GF-D8 (cell line): ENCODE results near the gene MRPL17.

Experiments used
- DNase-seq: peaks from one replicate; lab custom pipeline; 2025; lab: John Stamatoyannopoulos, UW

MRPL17 gene

DNA sequence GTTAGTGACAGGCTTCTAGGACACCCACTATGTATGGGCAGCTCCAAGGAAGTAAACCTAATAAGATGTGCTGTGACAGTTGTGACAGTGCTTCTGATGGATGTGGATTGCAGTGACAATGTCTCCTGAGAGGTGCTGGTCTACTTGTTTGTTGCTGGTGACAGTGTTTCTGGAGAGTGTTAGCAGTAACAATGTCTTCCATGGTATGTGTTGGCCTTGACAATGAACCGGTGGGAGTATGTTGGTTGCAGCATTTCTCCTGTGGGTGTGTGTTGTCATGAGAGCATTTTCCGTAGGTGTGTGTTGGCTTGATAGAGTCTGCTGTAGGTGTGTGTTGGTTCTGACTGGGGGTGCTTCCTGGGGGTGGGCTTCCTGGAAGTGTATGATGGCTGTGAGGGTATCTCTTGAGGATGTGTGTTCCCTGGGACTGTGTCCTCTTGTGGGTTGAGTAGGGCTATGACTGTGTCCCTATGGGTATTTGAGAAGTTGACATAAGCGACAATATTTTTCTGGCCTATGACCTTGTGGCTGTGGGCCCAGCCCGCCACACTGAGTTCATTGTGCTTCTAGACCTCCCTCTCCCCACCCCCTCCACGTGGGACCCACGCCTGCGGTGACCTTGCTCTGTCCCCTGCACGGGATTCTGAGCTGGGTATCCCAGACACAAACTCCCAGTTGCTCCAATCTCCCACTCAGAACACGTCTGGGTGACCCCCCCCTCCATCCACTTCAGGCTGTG lies 28.7 kb downstream of the MRPL17 start:
- DNase-seq, result no peak

DNA sequence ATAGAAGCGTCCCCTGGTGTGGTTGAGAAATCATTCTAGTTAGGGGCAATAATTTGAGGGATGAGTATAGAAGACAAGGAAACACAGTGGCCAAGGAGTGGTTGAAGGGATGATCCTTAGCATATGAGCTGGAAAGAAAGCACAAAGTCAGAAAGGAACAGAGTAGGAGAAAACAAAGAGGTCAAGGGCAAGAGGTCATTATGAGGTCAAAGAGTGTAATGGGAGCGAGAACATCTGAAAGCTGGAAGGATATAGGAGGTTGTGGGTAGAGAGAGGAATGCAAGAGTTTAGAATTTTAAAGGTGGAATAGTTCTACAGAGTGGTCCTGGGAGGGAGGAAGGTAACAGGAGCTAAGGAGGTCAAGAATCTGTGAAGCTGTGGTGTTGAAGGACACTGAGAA lies 29.5 kb downstream of the MRPL17 start:
- no peak for DNase-seq

DNA sequence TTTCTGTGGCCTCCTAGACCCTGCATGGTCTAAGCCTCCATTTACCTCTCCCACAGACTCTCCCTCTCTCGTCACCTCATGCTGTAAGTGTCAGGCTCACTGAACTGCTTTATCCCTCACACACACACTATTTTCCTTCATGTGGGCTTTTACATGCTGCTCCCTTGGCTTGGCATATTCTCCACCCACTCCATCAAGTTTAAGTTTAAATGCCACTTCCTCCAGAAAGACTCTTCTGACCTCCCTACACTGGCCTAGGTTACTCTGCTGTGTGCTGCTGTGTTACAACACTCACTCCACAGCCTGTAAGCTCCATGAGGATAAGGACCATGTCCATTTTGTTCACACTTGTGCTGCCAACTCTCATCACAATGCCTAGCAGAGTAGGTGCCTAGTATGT lies 30.0 kb downstream of the MRPL17 start:
- no peak for DNase-seq

DNA sequence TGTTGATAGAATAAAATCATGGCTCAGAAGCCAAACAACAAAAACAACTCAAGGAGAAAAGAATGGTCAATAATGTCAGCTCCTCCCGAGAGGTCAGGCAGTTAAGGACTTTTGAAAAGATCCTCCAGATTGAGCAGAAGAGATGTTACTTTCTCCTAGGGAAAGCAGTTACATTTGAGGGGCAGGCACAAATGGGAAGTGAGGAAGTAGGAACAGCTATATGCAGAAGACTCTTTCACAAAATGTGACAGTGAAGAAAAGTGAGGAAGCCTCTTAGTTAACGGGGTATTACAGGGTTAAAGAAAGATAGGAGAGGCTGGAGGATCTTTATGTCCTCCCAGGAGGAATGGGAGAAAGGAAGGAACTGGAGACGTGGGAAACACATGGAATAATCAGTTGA lies 31.0 kb downstream of the MRPL17 start:
- no peak for DNase-seq

DNA sequence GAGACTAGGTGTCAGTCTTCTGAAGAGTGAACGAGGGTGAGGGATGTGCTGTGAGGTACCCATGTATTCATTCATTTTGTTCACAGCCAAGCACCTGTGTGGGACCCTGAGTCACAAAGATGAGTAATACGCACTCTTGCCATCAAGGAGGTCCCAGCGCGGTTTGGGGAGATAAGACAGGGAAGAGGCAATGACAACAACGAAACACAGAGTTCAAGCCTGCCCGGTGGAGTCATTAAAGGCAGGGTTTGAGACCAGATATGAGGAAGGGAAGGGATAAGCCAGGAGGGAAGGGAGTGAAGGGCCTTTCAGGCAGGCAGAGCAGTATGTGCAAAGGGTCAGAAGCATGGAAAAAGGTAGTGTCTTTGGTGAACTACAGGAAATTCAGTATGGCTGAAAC lies 32.2 kb downstream of the MRPL17 start:
- DNase-seq, result no peak

DNA sequence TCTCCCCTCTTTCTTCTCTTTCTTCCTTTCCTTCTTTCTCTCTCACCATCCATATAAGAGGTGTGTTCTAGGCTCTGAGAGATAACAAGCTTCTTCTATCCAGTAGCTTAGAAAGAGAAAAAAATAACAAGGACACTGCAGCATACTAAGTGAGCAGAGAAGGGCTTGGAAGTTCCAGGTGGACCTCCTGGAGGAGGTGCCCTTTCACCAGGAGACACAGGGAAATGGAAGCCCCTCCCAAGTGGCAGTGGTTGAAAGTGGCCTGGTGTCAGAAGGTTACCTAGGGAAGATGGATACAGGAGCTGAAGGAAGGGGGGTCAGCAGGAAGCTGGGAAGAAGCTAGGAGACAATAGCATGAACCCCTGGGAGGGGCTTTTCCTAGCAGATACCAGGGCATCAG lies 33.0 kb downstream of the MRPL17 start:
- no peak for DNase-seq

DNA sequence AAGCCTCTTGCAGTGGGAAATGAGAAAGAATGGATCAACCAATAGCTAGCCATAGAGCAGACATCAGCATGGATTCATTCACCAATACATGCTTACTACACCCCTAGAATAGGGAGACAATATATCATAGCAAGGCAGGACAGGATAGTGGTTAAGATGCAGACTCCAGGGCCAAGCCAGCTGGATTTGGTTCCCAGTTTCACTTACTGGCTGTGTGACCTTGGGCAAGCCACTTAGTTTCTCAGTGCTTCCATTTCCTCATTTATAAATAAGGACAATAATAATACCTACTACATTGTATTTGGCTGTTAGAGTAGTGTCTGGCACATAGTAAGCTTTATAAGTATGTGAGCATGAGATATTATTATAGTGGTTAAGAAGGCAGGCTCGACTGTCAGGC lies 34.6 kb downstream of the MRPL17 start:
- DNase-seq, result no peak

DNA sequence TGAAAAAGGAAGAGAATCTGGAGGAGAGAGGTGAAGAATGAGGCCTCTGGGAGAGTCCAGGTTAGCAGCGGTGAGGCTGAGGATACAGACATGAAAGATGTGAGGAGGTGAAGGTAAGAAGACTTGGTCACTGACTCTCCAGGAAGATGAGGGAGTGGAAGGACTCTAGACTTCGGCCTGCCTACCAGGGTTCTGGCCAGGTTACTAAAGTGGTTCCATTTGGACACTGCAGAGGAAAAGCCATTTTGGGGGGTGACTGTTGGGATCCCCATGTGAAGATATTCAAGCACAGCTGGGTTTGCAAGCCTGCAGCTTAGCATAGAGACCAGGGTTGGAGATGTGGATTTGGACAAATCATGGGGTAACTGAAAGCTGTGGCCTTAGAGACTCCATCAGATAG lies 35.3 kb downstream of the MRPL17 start:
- DNase-seq, result no peak

DNA sequence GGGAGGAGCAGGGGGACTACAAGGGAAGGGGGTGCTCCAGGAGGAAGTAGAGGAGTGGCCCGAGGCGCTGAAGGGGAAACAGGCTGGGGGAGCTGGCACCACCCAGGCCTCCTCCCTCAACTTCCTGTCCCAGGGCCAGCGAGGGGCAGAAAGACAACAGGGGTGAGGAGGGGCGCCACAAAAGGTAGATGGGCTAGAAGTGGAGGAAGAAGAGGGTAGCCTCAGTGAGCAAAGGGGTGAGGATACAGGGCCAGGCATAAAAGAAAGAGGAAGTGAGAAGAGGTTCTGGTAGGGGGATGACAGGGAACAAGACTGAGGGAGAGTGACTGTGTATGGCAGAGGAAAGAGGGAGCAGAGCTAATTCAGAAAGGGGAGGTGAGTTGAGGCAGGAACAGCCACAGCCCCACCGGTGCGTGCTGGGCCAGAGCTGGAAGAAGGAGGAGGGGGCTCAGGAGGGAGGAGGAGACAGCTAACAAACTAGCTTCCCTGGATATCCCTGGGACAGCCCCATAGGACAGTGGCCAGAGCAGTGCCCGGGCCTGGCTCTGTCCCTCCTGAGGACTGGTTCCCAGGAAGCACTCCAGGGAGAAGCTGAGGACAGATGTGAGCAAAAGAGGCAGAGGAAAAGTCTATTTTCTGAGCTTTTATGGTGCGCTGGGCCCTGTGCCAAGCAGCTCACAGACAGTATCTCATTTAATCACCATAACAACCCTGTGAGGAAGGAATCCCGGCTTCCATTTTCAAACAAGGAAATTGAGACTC lies 36.0 kb downstream of the MRPL17 start:
- peak; percentile 49 for DNase-seq

DNA sequence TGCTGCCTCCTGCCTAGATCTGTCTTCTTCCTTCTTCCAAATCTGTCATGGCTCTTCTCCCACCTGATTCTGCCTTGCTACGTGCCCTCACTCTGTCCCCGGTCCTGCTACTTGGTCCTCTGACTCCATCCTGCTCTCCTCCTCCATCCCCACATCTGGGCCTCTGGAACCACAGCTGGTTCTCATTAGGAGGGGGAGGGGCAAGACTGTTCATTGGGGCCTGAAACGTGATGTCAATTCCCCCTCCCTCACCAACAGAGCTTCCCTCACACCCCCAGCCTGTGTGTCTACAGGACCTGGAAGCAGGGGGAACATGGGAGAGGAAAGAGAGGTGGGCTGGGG lies 36.6 kb downstream of the MRPL17 start:
- peak; percentile 16 for DNase-seq

DNA sequence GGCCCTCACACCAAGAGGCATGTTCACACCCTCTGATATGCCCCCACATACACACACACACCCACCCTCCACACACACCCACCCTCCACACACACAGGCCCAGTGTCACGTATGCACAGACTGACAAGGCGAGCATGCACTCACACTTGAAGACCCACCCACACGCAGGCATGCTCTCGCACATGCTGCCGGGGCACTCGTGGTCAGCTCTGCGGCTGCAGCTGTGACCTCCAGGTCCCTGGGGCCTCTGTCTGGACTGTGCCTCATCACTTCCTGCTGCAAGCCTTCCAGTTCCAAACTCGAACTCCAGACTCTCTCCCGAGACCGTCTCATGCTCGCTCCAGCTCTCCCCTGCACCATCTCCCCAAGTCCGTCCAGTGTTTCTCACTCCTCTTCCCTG lies 37.1 kb downstream of the MRPL17 start:
- peak; percentile 15 for DNase-seq

DNA sequence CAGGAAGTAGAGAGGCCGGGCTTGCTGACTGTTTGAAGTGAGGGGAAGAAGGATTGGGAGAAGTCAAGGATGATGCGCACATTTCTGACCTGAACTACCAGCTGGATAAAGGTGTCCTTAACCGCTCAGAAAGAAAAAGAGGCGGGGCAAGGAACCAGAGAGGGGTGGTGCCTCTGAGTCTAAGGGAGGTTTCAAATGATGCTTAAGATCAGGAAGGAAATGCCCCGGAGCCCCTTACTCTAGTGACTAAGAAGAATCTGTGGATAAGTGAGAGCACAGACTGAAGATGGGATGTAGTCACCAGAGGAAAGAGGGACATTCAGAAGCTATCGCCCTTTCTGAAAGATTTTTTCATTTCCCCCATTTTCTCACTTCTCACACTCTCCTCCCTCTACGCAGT lies 40.2 kb downstream of the MRPL17 start:
- no peak for DNase-seq

DNA sequence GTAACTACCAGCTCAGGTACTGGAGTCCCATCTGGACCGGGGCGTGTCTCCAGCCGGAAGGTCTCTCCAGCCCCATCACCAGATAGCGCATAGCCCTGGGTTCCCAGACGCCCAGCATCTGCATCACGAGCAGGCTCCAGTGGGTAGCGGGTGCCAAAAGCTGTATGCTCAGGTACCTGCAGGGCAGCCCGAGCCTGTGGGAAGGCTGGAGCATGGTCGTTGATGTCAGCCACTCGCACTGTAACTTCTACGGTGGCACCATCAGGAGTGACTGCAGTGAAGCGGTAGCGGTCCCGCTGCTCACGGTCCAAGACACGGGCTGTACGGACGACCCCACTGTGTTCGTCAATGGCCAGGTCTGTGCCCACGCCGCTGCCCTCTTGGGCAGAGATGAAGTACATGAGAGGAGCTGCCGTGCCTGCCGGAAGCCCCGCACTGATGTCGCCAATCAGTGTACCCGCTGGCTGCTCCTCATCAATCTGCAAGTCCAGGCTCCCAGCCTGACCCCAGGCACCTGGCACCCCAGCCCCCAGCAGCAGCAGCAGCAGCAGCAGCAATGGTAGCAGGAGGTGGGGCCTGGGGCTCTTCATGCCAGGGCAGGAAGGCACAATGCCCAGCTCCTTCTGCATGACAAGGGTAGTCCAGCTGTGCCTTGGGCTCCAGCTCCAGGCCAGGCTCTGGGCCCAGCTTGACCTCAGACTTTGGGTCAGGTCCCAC lies 42.0 kb downstream of the MRPL17 start:
- no peak for DNase-seq

DNA sequence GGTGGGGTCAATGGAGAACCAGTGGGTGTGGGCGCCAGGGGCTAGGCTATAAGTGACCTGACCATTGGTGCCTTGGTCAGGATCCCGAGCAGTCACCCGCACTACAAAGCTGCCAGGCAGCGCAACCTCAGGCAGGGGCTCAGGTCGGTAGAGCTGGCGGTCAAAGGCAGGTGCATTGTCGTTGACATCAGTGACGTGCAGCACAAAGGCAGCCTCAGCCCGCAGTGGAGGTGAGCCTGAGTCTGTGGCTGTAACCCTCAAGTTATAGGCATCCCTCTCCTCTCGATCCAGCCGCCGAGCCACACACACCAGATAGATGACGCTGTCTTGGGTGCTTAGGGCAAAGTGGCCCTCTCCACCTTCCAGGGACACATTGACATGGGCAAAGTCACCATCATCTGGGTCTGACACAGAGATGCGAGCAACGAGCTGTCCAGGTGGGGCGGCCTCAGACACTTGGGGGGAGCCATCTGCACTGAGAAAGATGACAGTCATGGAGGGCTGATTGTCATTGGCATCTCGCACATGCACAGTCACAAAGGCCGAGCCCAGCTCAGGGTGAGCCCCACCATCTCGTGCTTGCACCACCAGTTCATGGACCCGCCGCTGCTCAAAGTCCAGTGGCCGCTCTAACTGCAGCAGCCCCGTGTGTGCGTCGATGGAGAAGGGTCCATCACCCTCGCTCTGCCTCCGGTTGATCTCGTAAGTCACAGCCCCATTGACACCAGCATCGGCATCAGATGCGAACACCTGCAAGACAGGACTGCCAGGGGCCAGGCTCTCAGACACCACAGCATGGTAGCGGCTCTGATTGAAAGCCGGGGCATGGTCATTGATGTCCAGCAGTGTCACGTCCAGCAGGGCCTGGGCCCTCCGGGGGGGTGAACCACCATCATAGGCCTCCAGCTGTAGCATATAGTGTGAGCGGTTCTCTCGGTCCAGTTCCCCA lies 42.8 kb downstream of the MRPL17 start:
- DNase-seq, result no peak

DNA sequence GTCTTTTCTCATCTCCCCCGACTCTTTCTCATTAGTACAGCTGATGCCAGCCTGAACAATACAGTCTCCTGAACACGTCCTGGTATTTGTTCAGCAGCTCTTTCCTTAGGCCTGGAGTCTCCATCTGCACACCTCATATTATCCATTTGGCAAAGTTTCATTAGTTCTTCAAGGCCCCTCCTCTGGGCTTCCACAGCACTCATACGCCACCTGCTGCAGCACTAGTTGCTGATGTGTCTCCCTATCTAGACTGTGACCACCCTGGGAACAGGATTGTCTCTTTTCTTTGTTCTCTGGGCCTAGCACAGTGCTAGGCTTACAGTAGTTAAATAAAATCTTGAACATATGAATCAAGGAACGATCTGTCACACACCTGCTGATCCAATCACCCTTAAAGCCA lies 44.7 kb downstream of the MRPL17 start:
- DNase-seq, result no peak

DNA sequence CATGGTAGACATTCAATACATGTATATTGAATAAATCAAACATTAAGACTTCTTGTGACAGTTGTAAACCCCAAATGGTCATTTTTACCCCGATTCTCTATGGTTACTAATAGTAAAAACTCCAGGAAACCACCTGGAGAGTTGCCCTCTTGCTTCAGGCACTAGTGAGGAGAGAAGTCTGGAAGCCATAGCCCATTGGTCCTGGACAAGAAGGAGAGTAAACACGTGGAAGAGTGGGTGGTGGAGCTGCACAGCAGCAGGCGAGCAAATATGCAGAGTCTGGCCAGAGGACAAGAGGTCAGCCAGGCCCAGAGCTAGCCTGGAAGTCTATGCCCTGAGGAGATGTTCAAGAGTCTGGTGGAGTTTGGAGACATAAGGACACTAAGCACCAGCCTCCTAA lies 45.3 kb downstream of the MRPL17 start:
- DNase-seq, result no peak

DNA sequence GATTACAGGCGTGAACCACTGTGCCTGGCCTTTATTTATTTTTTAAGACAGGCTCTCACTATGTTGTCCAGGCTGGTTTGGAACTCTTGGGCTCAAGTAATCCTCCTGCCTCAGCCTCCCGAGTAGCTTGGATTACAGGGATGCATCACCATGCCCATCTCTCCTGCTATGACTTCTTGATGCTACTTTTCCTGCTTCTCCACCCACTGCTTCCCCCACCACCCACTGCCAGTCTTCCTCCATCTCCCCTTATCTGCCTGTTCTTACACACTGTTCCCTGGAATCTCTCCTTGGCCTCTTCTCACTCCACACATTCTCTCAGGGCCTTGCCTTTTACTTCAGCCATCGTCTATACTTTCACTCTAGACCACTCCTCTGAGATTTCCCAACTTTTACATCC lies 46.7 kb downstream of the MRPL17 start:
- no peak for DNase-seq

DNA sequence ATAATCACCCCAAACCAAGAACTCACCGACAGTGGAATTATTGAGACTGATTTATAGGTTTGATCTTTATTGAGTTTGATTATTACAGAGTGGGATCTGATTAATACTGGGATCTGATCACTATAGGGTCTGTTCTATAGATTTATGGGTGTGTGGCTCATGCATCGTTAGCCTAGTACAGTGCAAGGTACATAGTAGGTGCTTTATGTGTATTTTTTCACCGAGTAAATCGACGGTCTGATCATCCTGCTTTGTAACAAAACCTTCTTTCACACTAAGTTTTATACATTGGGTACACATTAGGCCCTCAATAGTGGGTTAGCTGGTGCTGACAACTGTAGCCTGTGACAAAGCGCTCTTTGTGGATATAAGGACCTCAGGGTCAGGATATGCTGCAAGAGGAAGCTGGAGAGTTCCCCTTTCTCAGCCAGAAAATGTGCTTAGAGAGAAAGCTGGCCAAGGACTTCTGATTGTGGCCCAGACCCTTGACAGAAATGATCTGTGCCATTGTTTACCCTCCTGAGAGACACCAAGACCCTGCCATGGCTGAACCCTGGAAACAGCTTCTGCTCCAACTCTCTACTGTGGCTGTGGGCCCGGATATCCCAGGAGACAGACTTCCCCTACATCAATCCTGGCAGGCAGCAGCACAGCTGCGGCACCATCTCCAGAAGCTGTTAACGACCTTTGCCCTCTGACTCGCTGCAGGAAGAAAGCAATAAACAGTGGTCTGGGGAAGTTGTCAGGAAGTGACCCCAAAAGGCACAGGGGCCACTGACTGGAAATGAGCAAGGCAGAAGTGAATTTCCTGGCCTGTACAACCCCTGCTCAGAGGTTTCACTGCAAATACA lies 47.8 kb downstream of the MRPL17 start:
- peak; percentile 72 for DNase-seq

DNA sequence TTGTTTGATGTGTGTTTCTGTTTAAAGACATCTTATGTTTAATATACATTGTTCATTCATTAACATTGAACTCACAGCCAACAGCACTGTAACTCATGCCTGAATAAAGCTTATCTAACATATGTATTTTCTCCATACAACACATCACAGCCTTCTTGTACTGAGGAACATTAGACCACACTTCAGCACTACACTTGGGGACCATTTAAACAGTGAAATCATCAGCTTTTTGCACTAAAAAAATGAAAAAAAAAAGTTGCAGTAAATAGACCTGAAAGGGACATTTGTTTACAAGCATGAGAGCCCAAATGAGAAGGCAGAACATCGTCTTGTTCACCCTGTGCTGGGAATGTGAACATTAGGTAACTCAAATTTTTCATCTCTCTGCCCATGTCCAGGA lies 48.6 kb downstream of the MRPL17 start:
- no peak for DNase-seq

DNA sequence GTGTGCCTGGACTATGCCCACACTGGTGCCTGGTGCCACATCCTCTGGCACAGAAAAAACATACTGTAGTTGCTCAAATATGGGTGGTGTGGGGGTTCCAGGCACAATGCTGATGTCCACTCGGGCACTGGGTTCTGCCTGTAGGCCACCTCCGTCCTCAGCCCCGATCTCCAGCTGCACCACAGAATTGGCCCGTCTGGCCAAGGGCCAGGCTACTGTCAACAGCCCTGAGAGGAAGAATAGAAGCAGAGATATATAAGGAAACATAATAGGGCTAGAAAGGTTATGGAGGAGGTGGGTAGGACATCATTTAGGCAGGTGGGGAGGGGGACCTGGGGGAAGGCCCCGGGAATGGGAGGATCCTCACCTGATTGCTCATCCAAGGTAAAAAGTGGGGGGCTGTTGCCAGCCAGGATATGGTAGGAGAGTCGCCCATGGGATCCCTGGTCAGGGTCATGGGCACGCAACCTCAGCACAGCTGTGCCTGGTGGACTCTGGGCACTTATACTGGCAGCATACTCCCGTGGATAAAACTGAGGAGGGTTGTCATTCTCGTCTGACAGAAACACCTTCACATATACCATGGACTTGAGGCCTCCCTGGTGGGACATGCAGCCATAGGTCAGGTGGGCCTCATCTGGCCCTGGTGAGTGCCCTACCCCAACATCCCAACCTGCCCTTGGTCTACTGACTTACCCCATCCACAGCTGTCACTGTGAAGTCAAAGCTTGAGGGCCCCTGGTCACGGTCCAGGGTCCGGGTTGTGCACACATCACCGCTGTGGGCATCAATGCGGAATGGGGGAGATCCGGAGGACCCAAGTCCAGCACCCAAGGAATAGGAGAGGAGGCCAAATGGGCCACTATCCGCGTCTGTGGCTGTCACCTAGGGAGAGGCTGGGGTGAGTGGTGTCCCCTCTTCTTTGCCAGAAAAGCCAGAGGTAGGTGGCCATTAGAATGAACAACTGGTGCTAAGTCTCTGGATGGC lies 49.4 kb downstream of the MRPL17 start:
- DNase-seq, result no peak
